ENCODE data around the gene HBEGF.

DNA sequence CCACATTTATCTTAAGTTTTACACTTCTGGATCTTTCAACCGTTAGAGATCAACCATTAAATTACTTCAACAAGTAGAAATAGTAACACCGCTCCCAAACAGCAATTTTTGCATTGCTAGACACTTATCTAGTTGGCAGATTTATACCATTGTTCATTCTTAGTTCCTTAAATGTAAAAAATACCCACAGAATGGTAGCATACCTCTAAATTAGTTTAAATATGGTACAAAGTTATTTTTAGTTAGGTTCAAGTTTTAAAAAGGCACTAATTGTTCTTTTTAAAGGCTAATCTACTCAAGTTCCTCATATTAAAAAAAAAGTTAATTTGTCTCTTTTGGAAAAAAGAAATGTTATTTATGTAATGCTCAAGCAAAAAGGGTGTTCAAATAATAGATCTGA is 51.6 kb downstream of the HBEGF start:
- no peak for TF ChIP-seq POLR2A (IDR thresholded peaks at IDR 0.05; ENCODE audit: extremely low read depth, insufficient read length)
- TF ChIP-seq, protein P1, sequence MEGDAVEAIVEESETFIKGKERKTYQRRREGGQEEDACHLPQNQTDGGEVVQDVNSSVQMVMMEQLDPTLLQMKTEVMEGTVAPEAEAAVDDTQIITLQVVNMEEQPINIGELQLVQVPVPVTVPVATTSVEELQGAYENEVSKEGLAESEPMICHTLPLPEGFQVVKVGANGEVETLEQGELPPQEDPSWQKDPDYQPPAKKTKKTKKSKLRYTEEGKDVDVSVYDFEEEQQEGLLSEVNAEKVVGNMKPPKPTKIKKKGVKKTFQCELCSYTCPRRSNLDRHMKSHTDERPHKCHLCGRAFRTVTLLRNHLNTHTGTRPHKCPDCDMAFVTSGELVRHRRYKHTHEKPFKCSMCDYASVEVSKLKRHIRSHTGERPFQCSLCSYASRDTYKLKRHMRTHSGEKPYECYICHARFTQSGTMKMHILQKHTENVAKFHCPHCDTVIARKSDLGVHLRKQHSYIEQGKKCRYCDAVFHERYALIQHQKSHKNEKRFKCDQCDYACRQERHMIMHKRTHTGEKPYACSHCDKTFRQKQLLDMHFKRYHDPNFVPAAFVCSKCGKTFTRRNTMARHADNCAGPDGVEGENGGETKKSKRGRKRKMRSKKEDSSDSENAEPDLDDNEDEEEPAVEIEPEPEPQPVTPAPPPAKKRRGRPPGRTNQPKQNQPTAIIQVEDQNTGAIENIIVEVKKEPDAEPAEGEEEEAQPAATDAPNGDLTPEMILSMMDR (IDR thresholded peaks at IDR 0.05; ENCODE audit: low read depth, low read length) = no peak
